CD1c-positive myeloid dendritic cell (primary cell): Measurements from ENCODE around the gene NUDT14.

Experiments used
- DNase-seq: peaks from one replicate; pipeline ENCODE4 v3.0.0-alpha.2; 2016; ENCODE audit errors: extremely low spot score

NUDT14 gene

GRCh38 chr14:105159344-105159743, 21.8 kb downstream of the NUDT14 start:
- DNase-seq = no peak

GRCh38 chr14:105158794-105159193, 22.3 kb downstream of the NUDT14 start:
- DNase-seq = no peak

GRCh38 chr14:105157872-105158271, 23.2 kb downstream of the NUDT14 start:
- DNase-seq = no peak

- DNase-seq = no peak
These were observed 24.4 kb downstream of the NUDT14 start for GRCh38 chr14:105156414-105157375.

- DNase-seq = no peak
These were observed 25.3 kb downstream of the NUDT14 start for GRCh38 chr14:105155681-105156413.

GRCh38 chr14:105155071-105155651, 26.0 kb downstream of the NUDT14 start:
- no peak for DNase-seq

GRCh38 chr14:105154476-105154871, 26.6 kb downstream of the NUDT14 start:
- DNase-seq = no peak

- DNase-seq = no peak
These were observed 27.2 kb downstream of the NUDT14 start for GRCh38 chr14:105153739-105154475.

- no peak for DNase-seq
These were observed 27.8 kb downstream of the NUDT14 start for GRCh38 chr14:105153331-105153731.

GRCh38 chr14:105152794-105153241, 28.3 kb downstream of the NUDT14 start:
- no peak for DNase-seq

GRCh38 chr14:105151838-105152793, 29.0 kb downstream of the NUDT14 start:
- no peak for DNase-seq

- no peak for DNase-seq
These were observed 29.9 kb downstream of the NUDT14 start for GRCh38 chr14:105151084-105151837.

- no peak for DNase-seq
These were observed 30.6 kb downstream of the NUDT14 start for GRCh38 chr14:105150368-105151083.

GRCh38 chr14:105150026-105150367, 31.1 kb downstream of the NUDT14 start:
- DNase-seq = no peak

- DNase-seq = no peak
These were observed 31.8 kb downstream of the NUDT14 start for GRCh38 chr14:105149146-105149781.

GRCh38 chr14:105148604-105149145, 32.4 kb downstream of the NUDT14 start:
- DNase-seq = no peak

- no peak for DNase-seq
These were observed 33.2 kb downstream of the NUDT14 start for GRCh38 chr14:105147671-105148603.
